ENCODE results near the gene STAT5B. TPM values are rescaled to one million over a fixed set of nuclear protein-coding genes. Genes with fewer than 3 reads are reported as not detected.

The STAT5B gene
- total RNA-seq, 2 experiments from 2014 or later: 162 to 203 TPM

DNA sequence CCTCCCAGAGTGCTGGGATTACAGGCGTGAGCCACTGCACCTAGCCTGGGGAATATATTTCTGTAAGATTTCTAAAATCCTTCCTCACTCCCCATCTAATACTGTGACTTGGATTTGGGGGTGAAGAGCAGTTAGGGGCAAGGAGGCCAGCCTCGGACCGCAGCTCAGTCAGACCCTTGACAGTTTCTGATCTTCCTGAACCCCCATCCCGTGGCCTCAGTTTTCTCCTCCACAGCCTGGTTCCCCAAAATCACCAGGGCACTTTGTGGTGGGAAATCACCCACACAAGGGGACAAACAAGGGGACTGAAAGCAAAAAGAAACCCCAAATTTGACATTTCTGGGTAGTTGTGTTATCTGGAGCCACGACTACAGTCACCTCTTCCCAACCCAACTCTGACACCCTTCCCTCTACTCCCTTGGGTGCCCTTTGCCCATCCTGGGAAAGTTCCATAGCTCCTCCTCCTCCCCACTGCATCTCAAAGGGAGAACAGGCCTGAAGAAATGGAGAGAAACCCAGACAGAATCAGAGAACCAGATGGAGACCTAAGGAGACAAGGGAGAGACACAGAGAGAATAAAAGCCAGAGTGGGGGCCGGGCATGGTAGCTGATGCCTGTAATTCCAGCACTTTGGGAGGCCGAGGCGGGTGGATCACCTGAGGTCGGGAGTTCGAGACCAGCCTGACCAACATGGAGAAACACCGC is 9.3 kb upstream of the STAT5B start:
- H3K36me3 Mint-ChIP-seq (ENCODE audit: low read depth): peaks cover 32% of the 10 kb centered on the region
- intact Hi-C loops (cut with DNase I, micrococcal nuclease): loop anchor here (5.0 kb wide), 4 partner anchors 63 to 322 kb away; partner anchors contain the start of genes DHX58 (in 1 of the 2), DNAJC7 (in 1 of the 2), RETREG3 (in 1 of the 2) and TUBG1 (in 1 of the 2)

DNA sequence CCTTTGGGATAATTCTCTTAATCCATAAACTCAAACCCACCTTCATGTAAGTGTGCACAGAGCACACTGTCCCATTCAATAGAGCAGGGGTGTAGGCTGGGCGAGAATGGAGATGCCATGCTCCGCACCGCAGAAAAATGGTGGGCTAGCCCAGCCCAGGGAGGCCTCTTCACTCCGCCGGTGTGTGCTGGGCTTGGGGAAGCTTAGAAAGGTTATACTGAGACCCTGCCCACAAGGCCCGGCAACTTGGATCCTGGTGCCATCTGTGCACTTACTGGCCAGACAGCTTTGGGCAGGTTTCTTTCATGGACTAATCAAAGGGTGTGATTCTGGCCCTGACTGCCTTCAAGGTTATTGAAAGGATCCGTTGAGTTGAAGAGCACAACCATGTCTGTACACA is 8.4 kb upstream of the STAT5B start:
- ChIA-PET POLR2A (no interaction called here), CTCF (interaction anchor here (1.1 kb wide), 1 partner anchor 62 kb away, joined by 3 read pairs; no protein-coding TSS in a partner anchor)
- intact Hi-C loops (cut with DNase I, micrococcal nuclease): no loop called here
- DNase-seq: peak; percentile 2
- Mint-ChIP-seq H3K27me3 (no peaks in the 10 kb centered on the region), H3K9me3 (ENCODE audit: low read depth) (no peaks in the 10 kb centered on the region), H3K27ac (no peak overlapping the region), H3K4me3 (no peak overlapping the region), H3K4me1 (peaks cover 43% of the 10 kb centered on the region), H3K36me3 (ENCODE audit: low read depth) (peaks cover 26% of the 10 kb centered on the region)
- no peak for ATAC-seq

More for the DNA sequence above, 9.3 kb upstream of the STAT5B start:
- H3K4me3 Mint-ChIP-seq: peak overlapping the region; percentile 81
- H3K9me3 Mint-ChIP-seq (ENCODE audit: low read depth): no peaks in the 10 kb centered on the region
- ATAC-seq (no peak), DNase-seq (peak; percentile 2)
- ChIA-PET POLR2A (interaction anchor here (1.2 to 5.4 kb wide), 3 partner anchors 8 to 36 kb away, joined by 3 to 44 read pairs (median 17); no protein-coding TSS in a partner anchor), CTCF (interaction anchor here (1.1 to 1.6 kb wide), 2 partner anchors 8 to 63 kb away, joined by 3 to 5 read pairs; no protein-coding TSS in a partner anchor)
- H3K27me3 Mint-ChIP-seq: no peaks in the 10 kb centered on the region
- peaks cover 50% of the 10 kb centered on the region for H3K4me1 Mint-ChIP-seq
- peak overlapping the region; percentile 92 for H3K27ac Mint-ChIP-seq

DNA sequence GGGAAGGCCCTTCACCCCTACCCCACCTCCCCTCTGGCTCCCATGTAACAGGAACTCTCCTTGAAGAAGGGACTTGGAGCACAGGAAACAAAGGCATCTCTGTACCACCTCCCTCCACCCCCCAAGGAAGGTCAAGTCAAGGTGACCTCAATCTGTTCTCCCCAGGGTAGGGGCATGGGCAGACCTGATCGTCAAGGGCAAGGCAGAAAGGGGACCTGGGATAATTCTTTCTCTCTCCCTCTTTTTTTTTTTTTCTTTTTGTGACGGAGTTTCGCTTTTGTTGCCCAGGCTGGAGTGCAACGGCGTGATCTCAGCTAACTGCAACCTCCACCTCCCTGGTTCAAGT is 7.8 kb upstream of the STAT5B start:
- CTCF ChIA-PET: interaction anchor here (1.1 kb wide), 1 partner anchor 62 kb away, joined by 3 read pairs; no protein-coding TSS in a partner anchor
- POLR2A ChIA-PET: interaction anchor here (0.6 kb wide), 1 partner anchor 234 kb away, joined by 3 read pairs; no protein-coding TSS in a partner anchor
- no peak overlapping the region for H3K4me3 Mint-ChIP-seq
- H3K27me3 Mint-ChIP-seq: no peaks in the 10 kb centered on the region
- H3K36me3 Mint-ChIP-seq (ENCODE audit: low read depth): peaks cover 20% of the 10 kb centered on the region
- H3K27ac Mint-ChIP-seq: no peak overlapping the region
- H3K4me1 Mint-ChIP-seq: peaks cover 43% of the 10 kb centered on the region
- intact Hi-C loops (cut with DNase I, micrococcal nuclease): no loop called here
- ATAC-seq: no peak
- DNase-seq: peak; percentile 4
- H3K9me3 Mint-ChIP-seq (ENCODE audit: low read depth): no peaks in the 10 kb centered on the region

DNA sequence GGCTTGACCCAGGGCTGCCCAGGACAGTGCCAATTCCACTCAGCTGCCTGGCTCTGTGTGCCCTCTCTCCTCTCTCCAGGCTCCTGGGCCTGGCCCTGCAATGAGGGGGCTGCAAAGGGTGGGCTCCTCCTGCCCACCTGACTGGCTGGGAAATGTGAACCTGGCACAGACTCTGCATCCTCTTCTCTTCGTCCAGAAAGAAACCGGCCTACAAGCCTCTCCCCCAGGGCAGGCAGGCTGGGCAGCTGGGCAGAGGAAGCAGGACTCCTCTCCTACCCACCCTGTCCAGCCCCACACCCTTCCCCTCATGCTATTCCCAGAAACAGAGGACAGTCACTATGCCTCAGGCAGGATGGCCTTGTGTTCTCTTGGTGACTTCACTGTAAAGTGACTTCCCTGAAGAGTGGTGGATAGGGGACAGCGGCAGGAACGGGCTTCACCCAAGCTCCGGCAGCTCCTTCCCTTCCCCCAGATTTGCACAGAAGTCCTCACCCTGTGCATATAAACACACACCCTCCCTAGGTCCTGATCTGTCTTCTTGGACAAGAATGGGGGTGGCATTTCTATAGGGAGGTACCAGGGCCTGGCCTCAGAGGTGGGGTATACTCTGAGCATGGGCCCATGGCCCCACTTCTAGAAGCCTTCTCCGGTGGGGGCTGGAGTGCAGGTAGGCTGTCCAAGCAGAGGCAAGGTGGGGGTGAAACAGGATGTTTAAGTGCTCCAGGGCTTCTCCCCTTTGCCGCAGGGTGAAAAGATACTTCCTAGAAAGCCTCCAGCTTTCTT is 7.2 kb upstream of the STAT5B start:
- peaks cover 43% of the 10 kb centered on the region for H3K4me1 Mint-ChIP-seq
- no peak overlapping the region for H3K4me3 Mint-ChIP-seq
- no peaks in the 10 kb centered on the region for H3K27me3 Mint-ChIP-seq
- no peaks in the 10 kb centered on the region for H3K9me3 Mint-ChIP-seq (ENCODE audit: low read depth)
- peak overlapping the region; percentile 21 for H3K27ac Mint-ChIP-seq
- ChIA-PET POLR2A (interaction anchor here (0.6 kb wide), 1 partner anchor 234 kb away, joined by 3 read pairs; no protein-coding TSS in a partner anchor), CTCF (no interaction called here)
- DNase-seq (peak; percentile 2), ATAC-seq (no peak)
- intact Hi-C loops (cut with DNase I, micrococcal nuclease): no loop called here
- H3K36me3 Mint-ChIP-seq (ENCODE audit: low read depth): peaks cover 18% of the 10 kb centered on the region

DNA sequence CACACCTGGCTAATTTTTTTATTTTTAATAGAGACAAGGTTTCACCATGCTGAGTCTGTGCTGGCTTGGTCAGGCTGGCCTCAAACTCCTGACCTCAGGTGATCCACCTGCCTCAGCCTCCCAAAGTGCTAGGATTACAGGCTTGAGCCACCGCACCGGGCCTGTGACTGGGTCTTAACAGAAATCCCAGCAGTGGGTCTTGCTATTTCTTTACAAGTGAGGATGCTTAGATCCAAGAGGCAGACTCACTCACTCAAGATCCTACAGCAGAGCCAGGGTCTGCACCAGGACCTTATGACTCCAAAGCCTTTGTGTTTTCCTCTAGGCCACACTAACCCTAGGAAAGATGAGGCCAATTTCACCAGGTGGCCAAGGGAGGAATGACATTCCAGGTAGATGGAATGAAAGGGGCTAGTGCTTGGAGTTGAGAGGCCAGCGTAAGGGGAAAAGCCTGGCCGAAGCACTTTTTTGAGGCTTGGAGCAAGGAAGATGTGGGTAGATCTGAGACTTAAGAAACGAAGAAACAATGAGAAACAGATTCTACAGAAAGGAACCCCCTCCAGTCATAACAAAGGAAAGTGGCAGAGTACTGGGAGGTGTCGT is 6.4 kb upstream of the STAT5B start:
- DNase-seq (peak; percentile 4), ATAC-seq (no peak)
- H3K9me3 Mint-ChIP-seq (ENCODE audit: low read depth): no peaks in the 10 kb centered on the region
- ChIA-PET POLR2A (no interaction called here), CTCF (no interaction called here)
- peak overlapping the region; percentile 21 for H3K27ac Mint-ChIP-seq
- H3K4me3 Mint-ChIP-seq: no peak overlapping the region
- H3K4me1 Mint-ChIP-seq: peaks cover 45% of the 10 kb centered on the region
- peaks cover 20% of the 10 kb centered on the region for H3K36me3 Mint-ChIP-seq (ENCODE audit: low read depth)
- H3K27me3 Mint-ChIP-seq: no peaks in the 10 kb centered on the region
- intact Hi-C loops (cut with DNase I, micrococcal nuclease): no loop called here

DNA sequence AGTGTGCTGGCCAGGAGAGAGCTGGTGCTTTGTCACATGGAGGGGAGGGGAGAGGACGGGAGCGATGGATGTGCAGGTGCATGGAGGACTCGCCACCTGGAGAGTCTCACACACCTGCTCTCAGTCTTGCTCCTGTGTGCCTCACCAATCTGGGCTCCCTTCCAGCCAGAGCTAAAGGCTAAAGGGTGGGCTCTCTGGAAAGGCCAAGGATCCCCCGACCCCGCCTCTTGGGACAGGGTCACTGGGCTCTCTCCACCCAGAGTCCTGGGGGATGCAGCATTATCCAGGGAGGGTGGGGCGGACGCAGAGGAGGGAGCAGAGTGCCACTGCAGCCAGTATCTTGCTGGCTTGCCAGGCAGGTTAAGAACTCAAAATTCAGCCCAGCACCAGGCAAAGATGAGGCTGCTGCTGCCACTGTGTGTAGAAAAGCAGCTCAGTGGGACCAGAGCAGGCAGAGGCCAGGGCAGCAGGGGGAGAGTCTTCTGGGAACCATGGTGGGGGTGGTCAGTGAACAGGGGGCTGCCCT is 5.4 kb upstream of the STAT5B start:
- H3K27ac Mint-ChIP-seq: no peak overlapping the region
- no peaks in the 10 kb centered on the region for H3K27me3 Mint-ChIP-seq
- intact Hi-C loops (cut with DNase I, micrococcal nuclease): no loop called here
- POLR2A ChIA-PET: no interaction called here
- H3K36me3 Mint-ChIP-seq (ENCODE audit: low read depth): peaks cover 18% of the 10 kb centered on the region
- H3K9me3 Mint-ChIP-seq (ENCODE audit: low read depth): no peaks in the 10 kb centered on the region
- CTCF ChIA-PET: no interaction called here
- ATAC-seq: no peak
- H3K4me1 Mint-ChIP-seq: peaks cover 46% of the 10 kb centered on the region
- DNase-seq: no peak
- H3K4me3 Mint-ChIP-seq: no peak overlapping the region

DNA sequence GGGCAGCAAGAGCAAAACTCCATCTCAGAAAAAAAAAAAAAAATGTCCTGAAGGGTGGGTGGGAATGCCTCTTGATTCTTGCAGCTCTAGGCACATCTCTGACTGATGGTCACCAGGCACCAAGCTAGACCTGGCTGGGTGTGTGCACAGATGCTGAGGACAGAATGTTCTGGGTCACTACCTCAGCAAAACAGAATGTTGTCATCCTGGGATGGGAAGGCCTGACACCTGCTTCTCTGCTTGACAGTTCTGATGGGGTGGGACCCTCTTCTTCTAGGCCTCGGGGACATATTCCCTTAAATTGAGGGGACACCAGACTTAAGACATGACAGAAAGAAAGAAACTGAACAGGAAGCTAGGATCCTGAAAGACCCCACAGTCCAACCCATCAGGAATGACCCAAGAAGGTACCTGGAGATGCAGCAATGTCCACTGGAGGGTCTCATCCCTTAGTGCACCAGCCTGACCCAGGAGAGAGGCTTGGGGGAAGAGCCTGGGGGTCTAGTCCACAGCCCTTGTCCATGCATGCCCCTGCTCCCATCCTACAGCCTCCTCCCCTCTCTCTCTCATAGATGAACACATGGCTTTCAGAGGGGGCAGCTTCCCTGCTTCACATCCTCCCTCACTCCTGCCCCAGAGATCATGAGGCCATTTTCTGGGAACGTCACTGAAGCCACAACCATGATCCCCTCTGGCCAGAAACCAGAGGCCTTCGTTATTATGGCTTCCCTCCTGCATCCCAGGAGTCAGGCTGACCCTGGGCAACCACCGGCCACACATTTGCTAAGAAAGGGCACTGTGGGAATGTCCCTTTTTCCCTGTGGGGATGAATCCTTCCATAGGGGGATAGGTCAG is 3.8 kb upstream of the STAT5B start:
- ATAC-seq (no peak), DNase-seq (peak; percentile 1)
- Mint-ChIP-seq H3K36me3 (ENCODE audit: low read depth) (peaks cover 21% of the 10 kb centered on the region), H3K27ac (peak overlapping the region; percentile 31), H3K4me3 (no peak overlapping the region), H3K4me1 (peaks cover 35% of the 10 kb centered on the region), H3K27me3 (no peaks in the 10 kb centered on the region), H3K9me3 (ENCODE audit: low read depth) (no peaks in the 10 kb centered on the region)
- ChIA-PET CTCF (interaction anchor here (0.6 kb wide), 1 partner anchor 11 kb away, joined by 3 read pairs; no protein-coding TSS in a partner anchor), POLR2A (interaction anchor here (0.6 to 1.0 kb wide), 2 partner anchors 30 to 32 kb away, joined by 3 to 4 read pairs; no protein-coding TSS in a partner anchor)
- intact Hi-C loops (cut with DNase I, micrococcal nuclease): no loop called here

DNA sequence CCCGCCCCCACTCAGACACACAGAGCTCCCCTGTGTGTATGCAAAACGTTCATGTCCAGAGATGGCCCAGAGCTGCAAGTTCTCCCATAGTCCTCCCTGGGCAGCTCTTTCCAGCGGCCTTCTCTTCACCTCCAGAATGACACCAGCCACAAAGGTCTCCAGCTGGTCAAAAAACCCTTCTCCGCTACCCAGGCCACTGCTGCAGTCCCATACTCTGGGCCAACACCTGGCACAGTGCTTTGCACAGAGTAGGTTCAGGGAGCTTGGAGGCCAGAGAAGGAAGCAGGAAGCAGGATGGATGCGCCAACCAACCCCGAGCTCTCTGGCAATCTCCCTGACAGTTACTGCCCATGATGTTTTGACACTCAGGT is 1.1 kb upstream of the STAT5B start:
- Mint-ChIP-seq H3K27ac (peak overlapping the region; percentile 80), H3K27me3 (no peaks in the 10 kb centered on the region), H3K4me1 (peaks cover 30% of the 10 kb centered on the region), H3K4me3 (peak overlapping the region; percentile 77), H3K9me3 (ENCODE audit: low read depth) (no peaks in the 10 kb centered on the region), H3K36me3 (ENCODE audit: low read depth) (peaks cover 36% of the 10 kb centered on the region)
- DNase-seq (no peak), ATAC-seq (no peak)
- CTCF ChIA-PET: interaction anchor here (0.5 to 1.8 kb wide), 8 partner anchors 9 to 56 kb away, joined by 3 to 6 read pairs (median 4); no protein-coding TSS in a partner anchor
- POLR2A ChIA-PET: interaction anchor here (0.6 to 2.0 kb wide), 4 partner anchors 9 to 37 kb away, joined by 3 to 17 read pairs (median 4); no protein-coding TSS in a partner anchor
- intact Hi-C loops (cut with DNase I, micrococcal nuclease): loop anchor here in 1 of 2 experiments (1.0 kb wide), 1 partner anchor 10 kb away; no protein-coding TSS in a partner anchor

DNA sequence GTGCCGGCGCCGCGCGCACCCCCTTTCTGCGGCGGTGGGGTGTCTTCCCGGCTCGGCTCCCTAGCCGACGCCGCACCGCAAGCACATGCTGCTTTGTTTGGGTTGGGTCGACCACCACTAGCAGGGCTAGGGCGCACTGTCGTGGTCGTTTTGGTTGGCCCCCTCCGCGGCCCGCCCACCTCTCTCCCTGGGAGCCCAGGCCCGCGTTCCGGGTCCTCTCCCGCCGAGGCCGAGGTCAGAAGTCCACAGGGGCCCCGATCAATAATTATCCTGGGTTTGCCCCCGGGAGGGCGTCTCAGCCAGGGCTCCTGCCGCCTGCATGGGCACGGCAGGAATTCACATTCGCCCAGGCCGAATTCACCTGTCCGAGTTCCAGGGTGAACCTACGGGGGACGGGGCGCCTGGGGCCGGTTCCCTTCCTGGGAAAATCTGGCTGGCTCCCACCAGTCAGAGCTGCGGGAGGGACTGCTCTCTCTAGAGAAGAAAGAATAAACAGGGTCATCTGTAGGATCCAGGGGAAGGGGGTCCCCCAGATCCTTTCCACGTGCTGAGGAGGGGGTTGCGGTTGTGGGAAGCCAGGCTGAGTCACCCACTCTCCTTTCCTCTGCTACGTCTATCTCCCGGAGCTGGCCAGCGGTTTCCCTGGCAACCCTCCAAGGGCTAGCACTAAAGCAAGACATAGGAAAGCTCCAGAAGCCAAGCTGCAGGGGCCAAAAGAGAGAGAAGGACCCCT is 584 bp upstream of the STAT5B start:
- ChIA-PET CTCF (interaction anchor here (0.5 to 1.8 kb wide), 8 partner anchors 9 to 56 kb away, joined by 3 to 6 read pairs (median 4); no protein-coding TSS in a partner anchor), POLR2A (interaction anchor here (0.6 to 2.0 kb wide), 4 partner anchors 10 to 38 kb away, joined by 3 to 17 read pairs (median 4); no protein-coding TSS in a partner anchor)
- intact Hi-C loops (cut with DNase I, micrococcal nuclease): loop anchor here (1.0 kb wide), 3 partner anchors 11 to 95 kb away; partner anchors contain the start of genes KCNH4 (in 1 of the 2) and STAT5A (in 1 of the 2)
- no peaks in the 10 kb centered on the region for H3K27me3 Mint-ChIP-seq
- H3K27ac Mint-ChIP-seq: peak overlapping the region; percentile 80
- H3K4me3 Mint-ChIP-seq: peak overlapping the region; percentile 77
- H3K4me1 Mint-ChIP-seq: peaks cover 34% of the 10 kb centered on the region
- ATAC-seq (peak; percentile 17), DNase-seq (peak; percentile 62)
- H3K36me3 Mint-ChIP-seq (ENCODE audit: low read depth): peaks cover 37% of the 10 kb centered on the region
- H3K9me3 Mint-ChIP-seq (ENCODE audit: low read depth): no peaks in the 10 kb centered on the region
